Karpas-422 (cell line): ENCODE data around the gene MAPK14. TPM values are rescaled to one million over a fixed set of nuclear protein-coding genes. Genes with fewer than 3 reads are reported as not detected.

ENCODE experiments used
- DNase-seq: peaks from one replicate; pipeline ENCODE4 v3.0.0-alpha.2; 2015
- H2AFZ ChIP-seq: fragments of 200-600 bp; sonication (generic); 2 replicates; pipeline ENCODE4 v1.6.1; 2014; ENCODE audit warnings: antibody characterized with exemption, low read length, mixed read lengths
- H3K27ac ChIP-seq: fragments of 200-600 bp; sonication (generic); 2 replicates; pipeline ENCODE4 v1.5.1; 2014; ENCODE audit warnings: mild to moderate bottlenecking, low read length, moderate library complexity
- H3K27me3 ChIP-seq: fragments of 200-600 bp; sonication (generic); 2 replicates; pipeline ENCODE4 v1.6.1; 2014; ENCODE audit warnings: low read length, mixed read lengths
- H3K36me3 ChIP-seq: fragments of 200-600 bp; sonication (generic); 2 replicates; pipeline ENCODE4 v1.6.1; 2014; ENCODE audit warnings: low read length, mixed read lengths; ENCODE audit not compliant: insufficient read depth
- H3K4me1 ChIP-seq: fragments of 200-600 bp; sonication (generic); 2 replicates; pipeline ENCODE4 v1.6.1; 2014; ENCODE audit warnings: mild to moderate bottlenecking, low read length, mixed read lengths
- H3K4me2 ChIP-seq: fragments of 200-600 bp; sonication (generic); 2 replicates; pipeline ENCODE4 v1.6.1; 2014; ENCODE audit warnings: low read length, low read depth, mild to moderate bottlenecking; ENCODE audit not compliant: poor library complexity, severe bottlenecking
- H3K4me3 ChIP-seq: fragments of 200-600 bp; sonication (generic); 2 replicates; pipeline ENCODE4 v1.5.1; 2014; ENCODE audit warnings: mild to moderate bottlenecking, antibody characterized with exemption, low read length, mixed read lengths
- H3K79me2 ChIP-seq: fragments of 200-600 bp; sonication (generic); 2 replicates; pipeline ENCODE4 v1.6.1; 2014; ENCODE audit warnings: mild to moderate bottlenecking, low read length, mixed read lengths
- H3K9ac ChIP-seq: fragments of 200-600 bp; sonication (generic); 2 replicates; pipeline ENCODE4 v1.6.0; 2014; ENCODE audit warnings: low read length
- H3K9me2 ChIP-seq: fragments of 200-600 bp; sonication (generic), shearing (Covaris generic); replicated peaks from 2 replicates; pipeline ENCODE4 v1.6.0; 2014; ENCODE audit warnings: mild to moderate bottlenecking, low read length, moderate library complexity; ENCODE audit not compliant: insufficient read depth
- H3K9me3 ChIP-seq: fragments of 300-700, 200-600 bp; sonication (generic); 2 replicates; pipeline ENCODE4 v1.6.1; 2014; ENCODE audit warnings: low read length, mixed read lengths
- H4K20me1 ChIP-seq: fragments of 200-600 bp; sonication (generic); 2 replicates; pipeline ENCODE4 v1.6.1; 2014; ENCODE audit warnings: mild to moderate bottlenecking, antibody characterized with exemption, low read length, low read depth; ENCODE audit not compliant: insufficient read depth
- total RNA-seq: library from RNA; depleted of rRNA; stranded (reverse); fragments of >200 nt; shearing (Covaris generic); gene quantifications from 2 replicates; pipeline ENCODE4 v1.2.3, GENCODE V29; 2014; ENCODE audit warnings: low replicate concordance; rRNA removed

MAPK14 gene
- total RNA-seq, 1 experiment from 2014 or later, result 56.1 TPM

GRCh38 chr6:36160147-36160760 lies 132.6 kb downstream of the MAPK14 start:
- Histone ChIP-seq H3K27me3 (no peaks in the 10 kb centered on the region), H3K27ac (no peak overlapping the region), H3K9me2 (no peaks in the 10 kb centered on the region), H3K79me2 (no peaks in the 10 kb centered on the region), H3K4me3 (no peak overlapping the region), H3K4me1 (no peaks in the 10 kb centered on the region), H3K9me3 (peaks cover 8% of the 10 kb centered on the region), H3K36me3 (no peaks in the 10 kb centered on the region), H3K4me2 (no peak overlapping the region), H4K20me1 (no peaks in the 10 kb centered on the region), H2AFZ (no peak overlapping the region), H3K9ac (no peak overlapping the region)
- no peak for DNase-seq

Other genes starting within 250 kb of the MAPK14 start
- not detected in 2 replicates for gene CLPSL1, start 246.8 kb upstream of the MAPK14 start, total RNA-seq
- gene CLPS, start 230.5 kb upstream of the MAPK14 start, total RNA-seq, result not detected in 2 replicates
- 1.9 TPM in 1 of 2 replicates, not detected in the other for gene LHFPL5, start 222.5 kb upstream of the MAPK14 start, total RNA-seq
- 94.4 and 104 TPM in 2 replicates for gene SRPK1, start 106.7 kb upstream of the MAPK14 start, total RNA-seq
- not detected in 2 replicates for gene SLC26A8, start 3.2 kb upstream of the MAPK14 start, total RNA-seq
- gene MAPK13, start 102.7 kb downstream of the MAPK14 start, total RNA-seq, result 1.6 and 2.1 TPM in 2 replicates
- gene BRPF3, start 168.9 kb downstream of the MAPK14 start, total RNA-seq, result 10.3 and 16.2 TPM in 2 replicates
- not detected in 2 replicates for gene PNPLA1, start 242.3 kb downstream of the MAPK14 start, total RNA-seq